ENCODE measurements around the gene NR2C2.

GRCh38 chr3:14914779-14915117, 32.6 kb upstream of the NR2C2 start:
- no peak for TF ChIP-seq POLR2A (IDR thresholded peaks at IDR 0.05)
- TF ChIP-seq, protein P1, sequence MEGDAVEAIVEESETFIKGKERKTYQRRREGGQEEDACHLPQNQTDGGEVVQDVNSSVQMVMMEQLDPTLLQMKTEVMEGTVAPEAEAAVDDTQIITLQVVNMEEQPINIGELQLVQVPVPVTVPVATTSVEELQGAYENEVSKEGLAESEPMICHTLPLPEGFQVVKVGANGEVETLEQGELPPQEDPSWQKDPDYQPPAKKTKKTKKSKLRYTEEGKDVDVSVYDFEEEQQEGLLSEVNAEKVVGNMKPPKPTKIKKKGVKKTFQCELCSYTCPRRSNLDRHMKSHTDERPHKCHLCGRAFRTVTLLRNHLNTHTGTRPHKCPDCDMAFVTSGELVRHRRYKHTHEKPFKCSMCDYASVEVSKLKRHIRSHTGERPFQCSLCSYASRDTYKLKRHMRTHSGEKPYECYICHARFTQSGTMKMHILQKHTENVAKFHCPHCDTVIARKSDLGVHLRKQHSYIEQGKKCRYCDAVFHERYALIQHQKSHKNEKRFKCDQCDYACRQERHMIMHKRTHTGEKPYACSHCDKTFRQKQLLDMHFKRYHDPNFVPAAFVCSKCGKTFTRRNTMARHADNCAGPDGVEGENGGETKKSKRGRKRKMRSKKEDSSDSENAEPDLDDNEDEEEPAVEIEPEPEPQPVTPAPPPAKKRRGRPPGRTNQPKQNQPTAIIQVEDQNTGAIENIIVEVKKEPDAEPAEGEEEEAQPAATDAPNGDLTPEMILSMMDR (IDR thresholded peaks at IDR 0.05): no peak
